ENCODE measurements around the gene LGI1. TPM values are rescaled to one million over a fixed set of nuclear protein-coding genes. Genes with fewer than 3 reads are reported as not detected.

LGI1 gene
- total RNA-seq, 1 experiment from 2014 or later, result 1.2 TPM

DNA sequence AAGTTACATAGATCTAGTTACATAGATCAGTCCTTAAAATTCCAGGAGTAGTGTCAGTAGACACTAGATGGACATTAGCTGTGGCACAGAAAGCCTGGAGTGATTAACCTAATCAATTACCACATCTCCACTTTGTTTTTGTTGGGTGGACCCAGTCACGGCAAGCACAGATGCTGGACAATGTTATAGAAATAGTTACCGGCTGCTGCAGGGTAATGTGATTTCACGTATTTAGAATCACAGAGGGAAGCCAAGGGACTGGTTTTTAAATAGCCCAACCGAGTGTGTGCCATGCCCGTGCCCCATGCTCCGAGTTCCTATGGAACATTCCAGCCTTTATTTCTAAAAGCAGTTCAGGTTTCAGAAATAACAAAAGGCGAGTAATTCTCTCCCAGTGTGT lies 2.8 kb downstream of the LGI1 start:
- no peak overlapping the region for H2AFZ ChIP-seq (ENCODE audit: low read length)
- H2BK15ac ChIP-seq (ENCODE audit: low read depth, low read length), result no peak overlapping the region
- Mint-ChIP-seq H3K36me3 (ENCODE audit: insufficient read depth in 1 of 3, low read depth in 3 of 3) (no peaks in the 10 kb centered on the region), H3K9me3 (no peaks in the 10 kb centered on the region), H3K27me3 (ENCODE audit: low read depth) (peaks cover 50% of the 10 kb centered on the region), H3K4me1 (peaks cover 60 to 61% of the 10 kb centered on the region in 2 experiments), H3K27ac (no peak overlapping the region), H3K4me3 (no peak overlapping the region)
- no peaks in the 10 kb centered on the region for H3K79me2 ChIP-seq (ENCODE audit: insufficient read depth, low read length)
- no peak overlapping the region for H3T11ph ChIP-seq (ENCODE audit: low read length)
- no peak overlapping the region for H3K4ac ChIP-seq (ENCODE audit: low read depth, low read length)
- no peak overlapping the region for H3K4me2 ChIP-seq (ENCODE audit: insufficient read depth, insufficient read length, low read length)
- WGBS (ENCODE audit: extremely low coverage, insufficient read length, low lambda C conversion rate), result no CpG with 5 or more reads among the region's 7 CpGs
- no peak overlapping the region for H2AK5ac ChIP-seq (ENCODE audit: insufficient read length, low read length)
- no peak overlapping the region for H3K14ac ChIP-seq (ENCODE audit: insufficient read depth, low read length)
- no peak overlapping the region for H3K23ac ChIP-seq (ENCODE audit: insufficient read length, low read depth, low read length)
- no peak overlapping the region for H3K9ac ChIP-seq (ENCODE audit: extremely low read depth, insufficient read length, low read length)
- H2BK120ac ChIP-seq (ENCODE audit: low read depth, low read length, poor library complexity, severe bottlenecking), result no peak overlapping the region
- no peak overlapping the region for H2BK12ac ChIP-seq (ENCODE audit: insufficient read length, low read depth, low read length)
- H3K79me1 ChIP-seq (ENCODE audit: insufficient read depth, low read depth, low read length, poor library complexity, severe bottlenecking), result no peaks in the 10 kb centered on the region
- TF ChIP-seq, protein P1, sequence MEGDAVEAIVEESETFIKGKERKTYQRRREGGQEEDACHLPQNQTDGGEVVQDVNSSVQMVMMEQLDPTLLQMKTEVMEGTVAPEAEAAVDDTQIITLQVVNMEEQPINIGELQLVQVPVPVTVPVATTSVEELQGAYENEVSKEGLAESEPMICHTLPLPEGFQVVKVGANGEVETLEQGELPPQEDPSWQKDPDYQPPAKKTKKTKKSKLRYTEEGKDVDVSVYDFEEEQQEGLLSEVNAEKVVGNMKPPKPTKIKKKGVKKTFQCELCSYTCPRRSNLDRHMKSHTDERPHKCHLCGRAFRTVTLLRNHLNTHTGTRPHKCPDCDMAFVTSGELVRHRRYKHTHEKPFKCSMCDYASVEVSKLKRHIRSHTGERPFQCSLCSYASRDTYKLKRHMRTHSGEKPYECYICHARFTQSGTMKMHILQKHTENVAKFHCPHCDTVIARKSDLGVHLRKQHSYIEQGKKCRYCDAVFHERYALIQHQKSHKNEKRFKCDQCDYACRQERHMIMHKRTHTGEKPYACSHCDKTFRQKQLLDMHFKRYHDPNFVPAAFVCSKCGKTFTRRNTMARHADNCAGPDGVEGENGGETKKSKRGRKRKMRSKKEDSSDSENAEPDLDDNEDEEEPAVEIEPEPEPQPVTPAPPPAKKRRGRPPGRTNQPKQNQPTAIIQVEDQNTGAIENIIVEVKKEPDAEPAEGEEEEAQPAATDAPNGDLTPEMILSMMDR (conservative IDR thresholded peaks at IDR 0.05), result no peak
- H3K56ac ChIP-seq (ENCODE audit: insufficient read length, low read depth, low read length), result no peak overlapping the region
- H3K27ac ChIP-seq (ENCODE audit: insufficient read length, low read depth, low read length), result no peak overlapping the region
- H4K20me1 ChIP-seq (ENCODE audit: control insufficient read depth, insufficient read depth, insufficient read length), result no peaks in the 10 kb centered on the region
- no peak overlapping the region for H3K18ac ChIP-seq (ENCODE audit: insufficient read length, low read depth, low read length)
- H4K5ac ChIP-seq (ENCODE audit: insufficient read length, low read depth, low read length), result no peak overlapping the region
- no peaks in the 10 kb centered on the region for H3K23me2 ChIP-seq (ENCODE audit: insufficient read length, low read depth, low read length, poor library complexity, severe bottlenecking)
- peaks cover 16% of the 10 kb centered on the region; the same call in 1 of the 2 replicates for H3K4me1 ChIP-seq (ENCODE audit: insufficient read depth, low read length)
- no peak overlapping the region for H4K8ac ChIP-seq (replicated peaks; ENCODE audit: insufficient read length, low read depth, low read length)
- DNase-seq, result no peak
- no peak overlapping the region for H2BK5ac ChIP-seq (ENCODE audit: insufficient read length, low read length)
- no peak overlapping the region for H4K91ac ChIP-seq (ENCODE audit: insufficient read length, low read depth, low read length)
- H2BK20ac ChIP-seq (ENCODE audit: low read depth, low read length, poor library complexity, severe bottlenecking), result no peak overlapping the region
- no peaks in the 10 kb centered on the region for H3K27me3 ChIP-seq (ENCODE audit: insufficient read depth, low read length)
- H3K9me3 ChIP-seq (ENCODE audit: control insufficient read depth, low read depth, low read length), result no peaks in the 10 kb centered on the region
